Measurements from ENCODE around the gene LRP1B.

DNA sequence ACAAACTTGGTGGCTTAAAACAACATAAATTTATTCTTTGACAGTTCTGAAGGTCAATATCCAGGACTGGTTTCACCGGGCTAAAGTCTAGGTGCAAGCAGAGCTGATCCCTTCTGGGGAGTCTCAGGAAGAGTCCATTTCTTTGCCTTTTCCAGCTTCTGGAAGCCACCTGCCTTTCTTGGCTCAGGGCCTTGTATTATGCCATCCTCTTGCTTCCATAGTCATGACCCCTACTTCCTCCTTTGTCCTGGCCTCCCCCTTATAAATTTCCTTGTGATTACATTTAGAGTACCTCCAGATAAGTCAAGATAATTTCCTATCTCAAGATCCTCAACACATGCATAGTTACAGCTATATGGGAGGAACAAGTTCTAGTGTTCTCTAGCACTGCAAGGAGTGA lies 1089.5 kb downstream of the LRP1B start:
- no peak for TF ChIP-seq CTCF (IDR thresholded peaks at IDR 0.05; ENCODE audit: low read depth, low read length, missing input control)
- TF ChIP-seq, protein P1, sequence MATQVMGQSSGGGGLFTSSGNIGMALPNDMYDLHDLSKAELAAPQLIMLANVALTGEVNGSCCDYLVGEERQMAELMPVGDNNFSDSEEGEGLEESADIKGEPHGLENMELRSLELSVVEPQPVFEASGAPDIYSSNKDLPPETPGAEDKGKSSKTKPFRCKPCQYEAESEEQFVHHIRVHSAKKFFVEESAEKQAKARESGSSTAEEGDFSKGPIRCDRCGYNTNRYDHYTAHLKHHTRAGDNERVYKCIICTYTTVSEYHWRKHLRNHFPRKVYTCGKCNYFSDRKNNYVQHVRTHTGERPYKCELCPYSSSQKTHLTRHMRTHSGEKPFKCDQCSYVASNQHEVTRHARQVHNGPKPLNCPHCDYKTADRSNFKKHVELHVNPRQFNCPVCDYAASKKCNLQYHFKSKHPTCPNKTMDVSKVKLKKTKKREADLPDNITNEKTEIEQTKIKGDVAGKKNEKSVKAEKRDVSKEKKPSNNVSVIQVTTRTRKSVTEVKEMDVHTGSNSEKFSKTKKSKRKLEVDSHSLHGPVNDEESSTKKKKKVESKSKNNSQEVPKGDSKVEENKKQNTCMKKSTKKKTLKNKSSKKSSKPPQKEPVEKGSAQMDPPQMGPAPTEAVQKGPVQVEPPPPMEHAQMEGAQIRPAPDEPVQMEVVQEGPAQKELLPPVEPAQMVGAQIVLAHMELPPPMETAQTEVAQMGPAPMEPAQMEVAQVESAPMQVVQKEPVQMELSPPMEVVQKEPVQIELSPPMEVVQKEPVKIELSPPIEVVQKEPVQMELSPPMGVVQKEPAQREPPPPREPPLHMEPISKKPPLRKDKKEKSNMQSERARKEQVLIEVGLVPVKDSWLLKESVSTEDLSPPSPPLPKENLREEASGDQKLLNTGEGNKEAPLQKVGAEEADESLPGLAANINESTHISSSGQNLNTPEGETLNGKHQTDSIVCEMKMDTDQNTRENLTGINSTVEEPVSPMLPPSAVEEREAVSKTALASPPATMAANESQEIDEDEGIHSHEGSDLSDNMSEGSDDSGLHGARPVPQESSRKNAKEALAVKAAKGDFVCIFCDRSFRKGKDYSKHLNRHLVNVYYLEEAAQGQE (IDR thresholded peaks at IDR 0.05): no peak
- TF ChIP-seq JUND (IDR thresholded peaks at IDR 0.05): no peak
- TF ChIP-seq TAF1 (conservative IDR thresholded peaks at IDR 0.05): no peak
- TF ChIP-seq GABPA (IDR thresholded peaks at IDR 0.05 in 1 of 2, conservative IDR thresholded peaks at IDR 0.05 in 1 of 2): no peak
- no peak for TF ChIP-seq ZBTB33 (IDR thresholded peaks at IDR 0.05)
- no peak for TF ChIP-seq FOXA1 (IDR thresholded peaks at IDR 0.05)
- TF ChIP-seq RAD21 (IDR thresholded peaks at IDR 0.05): no peak
